ENCODE data around the gene NTN1.

- TF ChIP-seq CTCF (IDR thresholded peaks at IDR 0.05) (no peak), EP300 (IDR thresholded peaks at IDR 0.05) (no peak), POLR2A (IDR thresholded peaks at IDR 0.05) (no peak)
These were observed 268.9 kb downstream of the NTN1 start for GRCh38 chr17:9290226-9290613.

Measured in ovary (tissue), 3 donors.